ENCODE results near the gene NFXL1.
"Not testable (repeated sequence)": the region's sequence is repeated elsewhere in the genome, so short reads cannot be mapped to it uniquely, and the experiment has no call there.

The NFXL1 gene

DNA sequence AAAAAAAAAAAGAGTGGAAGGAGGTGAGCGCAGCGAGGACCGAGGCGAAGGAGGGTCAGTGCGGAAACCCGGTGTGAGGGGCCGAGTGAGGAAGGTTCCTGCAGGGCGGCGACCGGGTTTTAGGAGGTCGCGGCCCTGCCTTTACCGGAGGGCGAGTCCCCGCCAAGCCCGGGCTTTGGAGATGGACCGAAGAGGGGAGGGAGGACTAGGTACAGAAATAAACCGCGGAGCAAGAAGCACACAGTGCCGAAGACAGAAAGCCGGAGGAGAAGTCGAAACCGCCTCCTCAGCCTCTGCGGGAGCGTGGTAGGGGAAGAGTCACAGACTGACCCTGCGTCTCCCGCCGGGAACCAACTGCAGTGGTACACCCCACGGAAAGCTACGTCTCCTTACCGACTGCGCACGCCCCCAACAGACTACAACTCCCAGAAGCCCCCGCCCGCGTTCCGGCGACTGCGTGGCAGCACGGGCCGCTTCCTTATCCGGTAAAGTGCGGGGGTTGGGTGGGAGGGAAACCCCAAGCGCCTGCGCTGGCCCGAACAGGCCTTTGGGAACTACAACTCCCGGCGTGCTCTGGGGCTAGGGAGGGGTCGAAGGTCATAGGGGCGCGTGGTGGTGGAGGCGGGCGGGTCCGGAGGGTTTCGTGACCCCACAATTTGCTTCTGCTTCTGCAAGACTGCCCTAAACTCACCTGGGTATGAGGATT, at the start of gene NFXL1:
TSS of gene NFXL1 (minus strand) at position 364 of the 706 bp plus-strand sequence. CDS start 380 bp downstream, outside the sequence.
- peak; percentile 94 for DNase-seq (ENCODE audit: low read depth)

DNA sequence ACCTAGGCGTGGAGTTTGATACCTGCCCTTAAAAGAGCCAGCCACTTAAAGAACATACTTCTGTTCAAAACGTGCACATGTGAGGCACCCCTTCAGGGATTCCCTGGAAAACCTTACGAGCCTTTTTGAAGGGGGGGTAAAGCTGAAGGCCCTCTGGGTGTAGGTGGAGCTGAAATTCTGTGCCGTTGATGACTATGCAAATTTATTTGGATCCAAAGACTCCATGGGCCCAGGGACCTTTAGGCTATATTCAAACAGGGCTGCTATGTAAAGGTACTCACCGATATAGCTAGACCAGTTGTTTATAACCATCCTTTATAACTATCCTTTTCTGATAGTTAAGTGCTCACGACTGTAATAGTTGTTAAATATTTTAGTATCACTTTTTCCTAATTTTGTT, 40.3 kb upstream of the NFXL1 start:
- DNase-seq (ENCODE audit: low read depth), result no peak

DNA sequence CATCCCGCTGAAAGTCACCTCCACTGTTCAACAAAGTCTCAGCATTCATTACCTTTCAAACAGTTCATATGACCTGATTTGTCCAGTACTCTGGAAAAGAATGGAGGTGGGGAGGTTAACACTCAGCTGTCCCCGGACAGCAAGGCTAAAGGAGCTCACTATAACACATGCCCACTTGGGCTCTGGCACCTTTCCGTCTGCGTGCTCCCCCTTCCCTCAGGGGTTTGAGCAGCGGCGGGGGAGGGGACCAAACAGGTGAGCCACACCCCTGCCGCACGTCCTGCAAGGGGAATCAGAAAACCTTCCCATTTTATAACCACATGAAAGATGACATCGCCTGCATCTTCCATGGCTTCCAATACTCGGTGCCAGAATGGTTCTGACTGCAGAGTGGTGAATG, 39.9 kb upstream of the NFXL1 start:
- no peak for DNase-seq (ENCODE audit: low read depth)

DNA sequence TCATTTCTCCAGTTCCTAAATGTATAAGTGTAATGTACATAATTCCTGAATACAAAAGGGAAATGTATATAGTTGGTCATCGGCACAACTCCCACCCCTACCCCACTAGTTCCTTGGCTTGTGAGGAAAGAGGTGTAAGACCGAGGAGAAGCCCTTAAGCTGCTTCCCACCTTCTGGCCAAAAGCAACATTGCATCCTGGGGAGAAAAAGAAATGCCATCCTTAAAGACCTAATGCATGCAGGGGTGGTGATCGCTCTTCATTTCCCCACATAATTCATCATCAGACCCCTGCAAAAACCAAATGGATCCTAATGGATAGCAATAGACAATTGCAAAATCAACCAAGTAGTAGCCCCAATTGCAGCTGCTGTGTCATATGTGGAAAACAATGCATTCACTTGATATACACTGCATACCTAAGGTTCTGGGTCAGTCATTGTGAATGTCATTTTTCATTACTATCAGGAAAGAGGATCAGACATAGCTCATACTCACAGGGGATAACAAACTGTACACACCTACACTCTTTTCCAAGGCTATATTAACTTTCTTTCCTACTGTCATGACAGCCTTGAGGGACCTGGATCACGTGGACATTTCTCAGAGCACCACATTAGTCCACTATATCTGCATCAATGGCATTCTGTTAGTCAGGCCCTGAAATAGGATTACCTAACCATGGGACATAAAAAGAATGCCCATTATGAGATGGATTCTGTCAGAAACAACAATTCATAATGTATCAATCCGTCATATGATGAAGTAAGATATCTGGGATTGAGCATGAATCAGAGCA, 31.7 kb upstream of the NFXL1 start:
- DNase-seq (ENCODE audit: low read depth), result no peak

DNA sequence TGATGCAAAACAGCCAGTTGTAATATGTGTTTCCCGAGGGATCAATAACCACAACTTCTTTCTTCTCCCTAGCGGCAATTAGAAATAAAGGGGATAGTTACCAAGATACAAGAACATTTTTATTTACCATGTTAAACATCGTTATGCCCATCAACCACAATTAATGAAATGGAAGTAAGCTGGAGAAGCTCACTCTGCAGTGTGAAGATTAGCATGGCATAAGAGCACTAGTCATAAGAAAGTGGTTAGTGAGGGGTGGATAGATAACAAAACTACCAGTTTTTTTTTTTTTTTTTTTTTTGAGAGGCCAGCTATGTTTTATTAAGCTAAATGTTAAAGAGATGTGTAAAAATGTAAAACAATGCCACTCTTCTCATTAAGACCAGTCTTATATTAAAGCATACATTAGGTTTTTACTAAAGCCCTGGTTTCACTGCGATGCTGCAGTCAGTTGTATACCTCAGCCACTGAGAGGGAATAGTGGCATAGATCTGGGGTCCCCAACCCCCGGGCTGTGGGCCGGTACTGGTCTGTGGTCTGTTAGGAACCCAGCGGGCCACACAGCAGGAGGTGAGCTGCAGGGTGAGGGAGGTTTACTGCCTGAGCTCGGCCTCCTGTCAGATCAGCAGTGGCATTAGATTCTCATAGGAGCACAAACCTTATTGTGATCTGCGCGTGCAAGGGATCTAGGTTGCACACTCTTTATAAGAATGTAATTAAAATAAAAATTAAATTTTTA, 27.9 kb upstream of the NFXL1 start:
- no peak for DNase-seq (ENCODE audit: low read depth)

DNA sequence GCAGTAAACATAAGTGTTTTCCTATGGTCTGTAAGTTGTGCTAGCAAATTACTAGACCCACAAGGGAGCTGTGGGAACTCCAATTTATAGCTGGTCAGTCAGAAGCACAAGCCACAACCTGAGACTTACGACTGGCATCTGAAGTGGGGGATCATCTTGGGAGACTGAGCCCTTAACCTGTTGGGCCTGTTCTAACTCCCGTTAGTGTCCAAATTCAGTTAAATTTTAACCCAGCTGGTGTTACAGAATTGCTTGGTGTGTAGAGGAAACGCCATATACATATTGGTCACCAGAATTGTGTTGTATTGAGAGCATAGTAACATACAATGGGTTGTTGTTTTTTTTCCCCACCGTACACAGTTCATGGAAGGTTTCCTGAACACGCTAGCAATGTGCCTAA, 25.1 kb upstream of the NFXL1 start:
- DNase-seq (ENCODE audit: low read depth), result no peak

DNA sequence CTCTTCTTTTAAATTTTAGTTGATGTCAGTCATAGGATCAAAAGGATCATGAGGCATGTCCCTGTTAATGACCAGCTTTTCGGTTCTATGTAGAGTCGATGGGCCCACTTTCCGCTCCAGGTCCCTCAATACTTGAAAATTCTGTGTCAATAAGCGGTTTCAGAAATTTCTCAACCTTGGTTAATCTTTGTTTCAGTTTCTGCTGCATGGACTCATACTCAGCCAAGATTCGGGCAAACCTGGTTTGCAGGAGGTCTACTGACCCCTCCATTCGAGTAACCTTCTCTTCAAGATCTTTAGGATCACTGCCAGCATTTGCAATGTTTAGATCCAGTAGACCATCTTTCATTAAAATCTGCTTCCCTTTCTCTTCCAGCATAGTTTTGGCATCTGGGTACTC, 22.0 kb upstream of the NFXL1 start:
- no peak for DNase-seq (ENCODE audit: low read depth)

DNA sequence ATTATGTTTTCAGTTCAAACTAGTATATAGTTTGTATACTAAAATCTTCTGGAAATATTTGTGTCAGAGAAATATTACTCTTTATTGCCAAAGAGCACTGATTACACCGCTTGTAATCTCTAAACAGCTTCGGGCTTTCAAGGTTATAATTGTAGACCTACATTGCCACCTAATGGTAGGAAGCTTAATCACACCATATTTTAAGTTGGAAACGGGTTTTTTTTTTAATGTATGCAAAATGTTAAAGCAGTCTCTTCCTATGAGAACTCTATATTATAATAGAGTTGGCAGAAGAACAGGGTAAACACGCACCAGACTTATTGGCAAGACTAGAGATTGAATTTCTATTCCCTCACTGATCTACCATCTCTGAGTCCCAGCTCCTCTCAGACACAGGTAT, 19.5 kb upstream of the NFXL1 start:
- DNase-seq (ENCODE audit: low read depth), result no peak

DNA sequence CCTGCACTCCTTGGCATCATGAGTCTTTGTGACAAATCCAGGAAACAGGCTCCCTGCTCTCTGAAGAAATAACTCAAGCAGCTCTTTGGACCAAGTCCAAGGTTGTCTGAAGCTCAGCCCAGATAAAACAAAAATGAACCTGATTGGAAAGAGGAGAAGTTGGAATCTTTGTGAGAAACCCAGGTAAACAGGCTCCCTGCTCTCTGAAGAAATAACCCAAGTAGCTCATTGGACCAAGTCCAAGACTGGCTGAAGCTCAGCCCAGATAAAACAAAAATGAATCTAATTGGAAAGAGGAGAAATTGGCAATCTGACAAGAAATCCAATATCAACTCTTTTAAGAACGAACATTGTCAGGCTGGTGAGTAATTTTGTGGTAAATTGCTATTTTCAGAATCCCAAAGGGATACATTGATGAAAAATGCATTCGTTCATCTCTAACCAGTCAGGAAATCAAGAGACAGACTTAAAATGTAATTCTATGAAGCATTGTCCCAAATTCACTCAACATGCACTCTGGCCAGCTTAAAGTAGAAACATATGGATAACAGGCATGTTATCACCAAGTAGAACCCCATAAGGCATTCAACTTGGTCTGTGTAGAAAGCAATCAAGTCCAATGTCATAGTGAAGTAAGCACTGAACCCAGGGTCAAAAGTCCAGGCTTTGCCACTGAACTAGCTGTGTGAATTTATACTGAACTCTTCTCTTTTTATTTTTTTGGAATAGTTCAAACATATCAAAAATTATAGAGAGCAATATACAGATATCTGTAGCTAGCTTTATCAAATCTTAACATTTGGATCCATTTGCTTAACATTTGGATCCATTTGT, 16.8 kb upstream of the NFXL1 start:
- no peak for DNase-seq (ENCODE audit: low read depth)

DNA sequence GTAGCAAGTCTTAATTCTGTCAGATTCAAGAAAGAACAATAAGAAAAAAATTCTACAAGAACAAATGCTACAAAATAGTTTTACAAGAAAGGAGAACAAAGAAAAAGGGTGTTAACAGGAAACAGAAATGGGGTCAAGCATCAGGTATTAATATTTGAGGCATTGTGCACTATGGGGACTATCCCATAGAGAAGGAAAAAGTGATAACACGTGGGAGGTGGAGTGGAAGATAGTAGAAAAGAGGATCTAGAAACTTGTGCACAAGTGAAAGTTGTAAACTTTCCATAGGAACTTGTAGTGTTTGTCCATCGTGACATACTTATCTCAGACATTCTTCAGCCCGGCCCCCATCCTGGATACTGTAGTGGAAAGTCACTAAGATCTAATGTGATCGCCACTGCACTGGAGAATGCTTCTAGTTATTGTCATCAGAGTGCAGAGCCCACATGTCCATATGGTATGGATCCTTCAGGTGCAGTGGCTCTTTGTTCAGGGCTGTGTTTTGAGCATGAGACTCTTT, 15.4 kb upstream of the NFXL1 start:
- no peak for DNase-seq (ENCODE audit: low read depth)

DNA sequence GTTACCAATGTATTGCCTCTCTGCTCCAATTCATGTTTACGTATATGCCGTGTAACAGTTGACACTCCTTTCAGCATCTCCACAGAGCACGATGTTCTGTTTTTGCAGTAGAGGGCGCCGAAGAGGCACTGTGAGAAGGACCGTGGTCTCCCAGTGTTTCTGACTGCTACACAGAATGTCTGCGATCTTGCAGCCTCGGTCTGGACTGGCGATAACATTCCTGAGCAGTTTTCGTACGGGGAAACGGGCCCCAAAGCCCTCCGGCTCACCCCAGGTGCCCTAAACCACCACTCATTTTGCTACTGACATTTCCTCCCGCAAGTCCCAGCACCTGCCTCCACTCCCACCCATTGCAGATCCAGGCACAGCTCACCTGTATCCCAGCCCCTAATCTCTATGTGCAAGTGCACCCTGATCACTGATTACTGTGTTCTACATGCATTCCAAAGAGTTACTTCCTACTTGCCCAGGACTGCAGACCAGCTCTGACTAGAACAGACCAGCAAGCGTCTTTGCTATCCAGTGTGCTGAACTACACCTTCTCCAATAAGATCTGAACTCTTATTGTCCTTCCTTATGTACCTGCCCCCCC, 12.4 kb upstream of the NFXL1 start:
- DNase-seq (ENCODE audit: low read depth), result peak; percentile 23

DNA sequence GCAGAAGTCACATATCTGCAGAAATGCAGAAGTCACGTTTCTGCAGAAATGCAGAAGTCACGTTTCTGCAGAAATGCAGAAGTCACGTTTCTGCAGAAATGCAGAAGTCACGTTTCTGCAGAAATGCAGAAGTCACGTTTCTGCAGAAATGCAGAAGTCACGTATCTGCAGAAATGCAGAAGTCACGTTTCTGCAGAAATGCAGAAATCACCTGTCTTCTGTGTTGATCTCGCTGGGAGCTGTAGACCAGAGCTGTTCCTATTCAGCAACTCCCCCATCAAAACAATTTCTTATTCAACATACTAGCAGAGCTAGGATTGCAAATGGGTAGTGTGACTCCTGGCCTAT, 8.9 kb upstream of the NFXL1 start:
- DNase-seq (ENCODE audit: low read depth), result not testable (repeated sequence)

DNA sequence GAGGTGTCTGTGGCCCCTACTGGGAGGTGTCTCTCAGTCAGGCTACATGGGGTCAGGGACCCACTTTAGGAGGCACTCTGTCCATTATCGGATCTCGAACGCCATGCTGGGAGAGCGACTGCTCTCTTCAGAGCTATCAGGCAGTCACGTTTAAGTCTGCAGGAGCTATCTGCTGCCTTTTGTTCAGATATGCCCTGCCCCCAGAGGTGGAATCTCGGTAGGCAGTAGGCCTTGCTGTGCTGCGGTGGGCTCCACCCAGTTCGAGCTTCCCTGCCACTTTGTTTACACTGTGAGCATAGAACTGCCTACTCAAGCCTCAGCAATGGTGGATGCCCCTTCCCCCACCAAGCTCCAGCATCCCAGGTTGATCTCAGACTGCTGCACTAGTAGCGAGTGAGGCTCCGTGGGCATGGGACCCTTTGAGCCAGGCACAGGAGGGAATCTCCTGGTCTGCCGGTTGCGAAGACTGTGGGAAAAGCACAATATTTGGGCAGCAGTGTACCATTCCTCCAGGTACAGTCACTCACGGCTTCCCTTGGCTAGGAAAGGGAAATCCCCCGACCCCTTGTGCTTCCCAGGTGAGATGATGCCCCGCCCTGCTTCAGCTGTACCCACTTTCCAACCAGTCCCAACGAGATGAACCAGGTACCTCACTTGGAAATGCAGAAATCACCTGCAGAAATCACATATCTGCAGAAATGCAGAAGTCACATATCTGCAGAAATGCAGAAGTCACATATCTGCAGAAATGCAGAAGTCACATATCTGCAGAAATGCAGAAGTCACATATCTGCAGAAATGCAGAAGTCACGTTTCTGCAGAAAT, 8.3 kb upstream of the NFXL1 start:
- DNase-seq (ENCODE audit: low read depth), result not testable (repeated sequence)

DNA sequence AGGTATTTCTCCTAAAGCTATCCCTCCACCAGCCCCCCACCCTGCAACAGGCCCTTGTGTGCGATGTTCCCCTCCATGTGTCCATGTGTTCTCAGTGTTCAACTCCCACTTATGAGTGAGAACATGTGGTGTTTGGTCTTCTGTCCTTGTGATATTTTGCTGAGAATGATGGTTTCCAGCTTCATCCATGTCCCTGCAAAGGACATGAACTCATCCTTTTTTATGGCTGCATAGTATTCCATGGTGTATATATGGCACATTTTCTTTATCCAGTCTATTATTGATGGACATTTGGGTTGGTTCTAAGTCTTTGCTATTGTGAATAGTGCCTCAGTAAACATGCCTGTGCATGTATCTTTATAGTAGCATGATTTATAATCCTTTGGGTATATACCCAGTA, 2.8 kb upstream of the NFXL1 start:
- not testable (repeated sequence) for DNase-seq (ENCODE audit: low read depth)

DNA sequence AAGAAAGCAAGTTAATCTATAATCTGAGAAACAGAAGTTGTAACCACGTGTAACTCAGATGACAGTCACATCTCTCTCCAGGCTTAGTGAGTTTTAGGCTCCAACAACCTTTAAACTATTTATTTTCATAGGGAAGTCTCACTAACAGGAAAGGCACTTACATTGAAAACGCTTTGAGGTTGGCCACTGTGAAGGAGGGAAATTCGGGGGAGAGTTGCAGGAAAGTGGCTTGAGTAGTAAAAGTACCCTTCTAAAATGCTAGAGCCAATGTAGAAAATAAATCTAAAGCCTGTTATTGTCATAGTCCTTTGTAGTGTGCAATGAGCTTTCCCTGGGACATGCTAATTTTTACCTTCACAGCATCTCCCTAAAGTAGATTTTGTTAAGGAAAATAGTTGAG, 995 bp upstream of the NFXL1 start:
- no peak for DNase-seq (ENCODE audit: low read depth)

DNA sequence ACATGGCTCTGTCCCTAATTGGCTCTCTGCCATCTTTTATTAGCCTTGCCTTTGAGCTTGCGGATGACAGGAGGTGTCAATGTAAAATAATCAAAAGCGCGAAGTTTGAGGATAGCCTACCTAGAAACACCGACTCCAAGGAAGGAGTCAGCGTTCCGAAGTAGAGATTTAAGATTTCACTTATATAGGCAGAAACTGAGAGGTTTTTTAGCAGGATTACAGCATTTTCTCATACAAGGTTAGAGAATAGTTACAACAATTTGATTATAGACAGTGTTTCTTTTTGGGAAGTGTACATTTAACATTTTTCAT, 499 bp upstream of the NFXL1 start:
- DNase-seq (ENCODE audit: low read depth), result no peak

DNA sequence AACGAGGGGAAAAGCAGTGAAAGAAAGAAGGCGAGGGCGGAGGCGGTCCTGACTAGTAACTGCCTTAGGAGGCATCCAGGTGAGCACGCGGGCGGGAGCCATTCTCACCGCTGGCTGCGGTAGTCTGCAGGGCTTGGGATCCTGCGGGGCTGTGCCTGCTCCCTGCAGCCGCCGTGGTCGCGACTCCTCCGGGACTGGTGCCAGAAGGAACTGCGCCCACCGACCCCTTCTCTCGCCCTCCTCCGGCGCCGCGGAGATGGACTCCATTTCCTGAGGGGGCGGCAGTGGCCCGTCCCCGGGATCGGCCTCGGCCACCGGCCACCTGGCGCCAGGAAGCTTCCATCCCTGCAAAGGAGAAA, 543 bp downstream of the NFXL1 start:
- peak; percentile 25 for DNase-seq (ENCODE audit: low read depth)

DNA sequence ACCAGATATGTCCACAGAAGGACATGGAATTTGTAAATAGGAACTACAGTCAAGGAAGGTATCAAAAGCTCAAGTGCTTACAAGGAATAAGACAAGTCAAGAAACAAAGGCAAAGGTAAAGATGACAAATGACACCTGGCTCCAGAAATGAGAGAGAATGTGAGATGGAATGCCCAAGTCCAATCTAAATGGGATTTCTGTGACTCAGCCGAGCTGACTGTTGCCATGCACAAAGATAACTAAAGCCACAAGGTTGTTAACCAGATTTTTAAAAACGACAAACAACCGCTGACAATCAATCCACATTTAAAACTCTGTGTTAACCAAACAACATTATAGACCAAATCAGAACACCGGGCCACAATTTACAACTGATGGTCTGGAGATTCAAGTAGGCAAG, 1.1 kb downstream of the NFXL1 start:
- no peak for DNase-seq (ENCODE audit: low read depth)

DNA sequence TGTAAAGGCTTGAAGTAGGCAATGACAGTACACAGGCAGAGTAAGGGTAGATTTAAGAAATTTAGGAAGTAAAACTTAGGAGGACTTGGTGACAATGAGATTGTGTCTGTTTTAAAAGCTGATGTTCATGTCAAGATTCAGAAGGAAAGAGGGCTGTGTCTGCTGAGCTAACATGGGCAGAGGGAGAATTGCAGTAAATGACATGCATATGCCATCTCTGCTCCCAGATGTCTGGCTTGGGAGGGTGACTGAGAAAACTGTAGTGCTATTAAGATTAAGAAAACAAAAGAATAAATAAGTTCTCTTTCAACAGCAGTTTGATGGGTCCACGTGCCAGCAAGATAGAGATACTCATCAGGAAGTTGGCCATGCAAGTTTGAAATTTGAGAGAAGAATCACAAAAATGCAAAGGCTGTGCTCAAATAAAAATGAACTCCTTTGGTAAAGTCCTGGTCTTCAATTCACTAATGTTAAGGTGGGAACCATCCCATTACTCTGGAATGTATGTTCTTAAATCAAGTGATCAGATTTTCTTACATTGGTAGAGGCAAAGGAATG, 7.2 kb downstream of the NFXL1 start:
- DNase-seq (ENCODE audit: low read depth), result no peak

DNA sequence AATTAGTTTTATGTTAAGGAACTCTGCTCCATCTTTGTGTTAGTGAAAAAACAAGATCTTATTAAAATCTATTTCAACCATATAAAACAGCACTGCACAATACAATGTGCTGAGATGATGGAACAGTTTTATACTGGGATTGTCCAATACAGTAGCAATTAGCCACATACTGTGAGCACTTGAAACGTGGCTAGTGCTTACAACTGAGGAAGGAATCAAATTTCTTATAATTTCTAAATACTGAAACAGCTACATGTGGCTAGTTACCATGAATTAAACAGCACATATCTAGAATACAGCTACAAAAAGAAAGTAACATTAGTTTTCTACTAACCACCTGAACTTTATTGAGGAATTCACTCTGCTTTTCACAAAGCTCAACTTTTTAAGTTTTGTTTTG, 14.7 kb downstream of the NFXL1 start:
- DNase-seq (ENCODE audit: low read depth), result no peak

DNA sequence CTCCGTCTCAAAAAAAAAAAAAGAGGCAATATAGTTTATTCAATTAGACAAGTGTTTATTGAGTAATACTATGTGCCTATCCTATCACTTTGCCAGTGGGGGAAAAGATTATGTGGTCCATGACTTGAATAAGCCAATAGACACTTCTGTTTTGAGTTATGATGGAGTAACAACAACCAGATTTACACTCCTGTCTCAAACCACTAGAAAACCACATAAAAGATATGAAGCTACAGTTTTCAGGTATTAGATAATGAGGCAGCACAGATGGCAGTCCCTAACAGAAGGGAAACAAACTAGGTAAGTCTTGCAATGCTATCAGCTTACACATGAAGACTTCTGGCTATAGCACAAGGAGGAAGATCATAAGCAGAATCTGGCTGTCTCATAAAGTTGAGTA, 22.5 kb downstream of the NFXL1 start:
- no peak for DNase-seq (ENCODE audit: low read depth)

Data from activated T-cell treated with anti-CD3 and anti-CD28 coated beads for 48 hours (primary cell).